ENCODE measurements around the gene TTC23.

DNA sequence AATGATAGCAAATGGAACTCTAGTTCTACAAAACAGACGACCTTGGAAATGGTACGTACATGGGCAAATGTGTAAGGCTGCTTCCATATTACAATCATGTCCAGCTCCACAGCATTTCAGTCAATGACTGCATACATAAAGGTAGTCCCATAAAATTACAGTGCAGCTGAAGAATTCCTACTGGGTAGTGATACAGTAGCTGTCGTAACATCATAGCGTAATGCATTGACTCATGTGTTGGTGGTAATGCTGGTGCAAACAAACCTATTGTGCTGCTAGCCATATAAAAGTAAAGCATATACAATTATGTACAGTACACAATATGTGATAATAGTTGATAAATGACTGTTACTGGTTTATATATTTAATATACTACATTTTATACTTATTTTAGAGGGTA lies 18.5 kb downstream of the TTC23 start:
- TF ChIP-seq FOXP2 (optimal IDR thresholded peaks at IDR 0.05; ENCODE audit: control extremely low read depth, extremely low read length, insufficient read depth) = no peak
- no peak for TF ChIP-seq POLR2AphosphoS5 (IDR thresholded peaks at IDR 0.05; ENCODE audit: borderline replicate concordance, low read depth, low read length)
